IgD-negative memory B cell (primary cell): ENCODE data around the gene MSLN. TPM values are rescaled to one million over a fixed set of nuclear protein-coding genes. Genes with fewer than 3 reads are reported as not detected.

Experiments
- H3K27ac Mint-ChIP-seq, 3 donors: one replicate each; pipeline ENCODE4 v1.8.0; 2020 to 2022; ENCODE audit warnings: mild to moderate bottlenecking in 3 of 3, mixed read lengths in 3 of 3, moderate library complexity in 1 of 3
- H3K27me3 Mint-ChIP-seq: one replicate; pipeline ENCODE4 v1.8.0; 2021; ENCODE audit warnings: mixed read lengths
- H3K36me3 Mint-ChIP-seq: one replicate; pipeline ENCODE4 v1.8.0; 2020; ENCODE audit warnings: mild to moderate bottlenecking, mixed read lengths
- H3K4me1 Mint-ChIP-seq, 3 donors: one replicate each; pipeline ENCODE4 v1.8.0; 2020 to 2022; ENCODE audit warnings: mixed read lengths in 3 of 3, mild to moderate bottlenecking in 1 of 3
- H3K4me3 Mint-ChIP-seq, 4 donors: one replicate each; pipeline ENCODE4 v1.8.0; 2020 to 2022; ENCODE audit warnings: mild to moderate bottlenecking in 4 of 4, mixed read lengths in 4 of 4, moderate library complexity in 3 of 4
- H3K9me3 Mint-ChIP-seq, 3 donors: one replicate each; pipeline ENCODE4 v1.8.0; 2020 to 2021; ENCODE audit warnings: mixed read lengths in 3 of 3, mild to moderate bottlenecking in 1 of 3
- polyA plus RNA-seq: library from polyadenylated mRNA; unstranded; fragments of 300-500 nt; fragmentation: Illumina TruSeq; gene quantifications from one replicate; pipeline ENCODE4 v1.2.3, GENCODE V29; 2021

MSLN gene
- polyA plus RNA-seq, 1 donor from 2014 or later = not detected

DNA sequence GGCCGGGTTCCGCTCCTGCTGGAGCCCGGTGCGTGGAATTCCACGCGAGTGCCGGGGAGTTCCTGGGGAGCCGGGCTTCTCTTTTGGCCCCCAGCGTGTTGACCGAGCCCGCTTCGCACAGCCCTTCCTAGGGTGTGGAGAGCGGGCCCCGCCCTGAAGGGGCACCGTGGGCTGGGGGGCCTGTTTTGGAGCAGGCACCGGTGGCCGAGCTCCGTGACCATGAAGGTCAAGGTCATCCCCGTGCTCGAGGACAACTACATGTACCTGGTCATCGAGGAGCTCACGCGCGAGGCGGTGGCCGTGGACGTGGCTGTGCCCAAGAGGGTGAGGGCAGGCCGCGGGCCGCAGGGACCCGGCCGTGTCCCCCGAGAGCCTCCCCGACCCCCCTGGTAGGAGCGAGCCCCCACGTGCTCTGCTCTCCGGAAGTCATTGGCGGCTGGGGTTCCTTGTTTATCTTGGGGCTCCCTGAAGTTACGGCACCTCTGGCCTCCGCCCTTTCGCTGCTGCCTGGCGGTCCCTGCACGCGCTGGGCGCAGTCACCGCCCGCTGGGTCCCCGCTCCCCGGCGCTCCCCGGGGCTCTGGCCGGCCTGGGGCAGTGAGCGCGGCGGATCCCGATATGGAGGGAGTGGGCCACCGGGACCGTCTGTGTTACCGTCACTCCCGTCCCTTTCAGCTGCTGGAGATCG is 33.1 kb upstream of the MSLN start:
- Mint-ChIP-seq H3K4me1 (peaks cover 0 to 2% (median 0%) of the 10 kb centered on the region in 3 donors), H3K9me3 (no peaks in the 10 kb centered on the region), H3K27me3 (no peaks in the 10 kb centered on the region), H3K27ac (peak overlapping the region in 2 of 3 donors; percentile 39 to 71), H3K4me3 (peak overlapping the region; percentile 63 to 76 (median 68)), H3K36me3 (no peaks in the 10 kb centered on the region)

- no peaks in the 10 kb centered on the region for H3K36me3 Mint-ChIP-seq
- H3K27me3 Mint-ChIP-seq = no peaks in the 10 kb centered on the region
- peak overlapping the region in 3 of 4 donors; percentile 9 to 67 (median 57) for H3K4me3 Mint-ChIP-seq
- peaks cover 0 to 2% (median 0%) of the 10 kb centered on the region in 3 donors for H3K4me1 Mint-ChIP-seq
- H3K9me3 Mint-ChIP-seq = no peaks in the 10 kb centered on the region
- H3K27ac Mint-ChIP-seq = peak overlapping the region in 2 of 3 donors; percentile 59 to 71
Measured at GRCh38 chr16:728131-728889, 32.2 kb upstream of the MSLN start.

GRCh38 chr16:728890-729744 is 31.4 kb upstream of the MSLN start:
- Mint-ChIP-seq H3K4me1 (peaks cover 0 to 2% (median 0%) of the 10 kb centered on the region in 3 donors), H3K4me3 (peak overlapping the region in 3 of 4 donors; percentile 45 to 67 (median 51)), H3K36me3 (no peaks in the 10 kb centered on the region), H3K27me3 (no peaks in the 10 kb centered on the region), H3K9me3 (no peaks in the 10 kb centered on the region), H3K27ac (peak overlapping the region in 2 of 3 donors; percentile 59 to 60)

DNA sequence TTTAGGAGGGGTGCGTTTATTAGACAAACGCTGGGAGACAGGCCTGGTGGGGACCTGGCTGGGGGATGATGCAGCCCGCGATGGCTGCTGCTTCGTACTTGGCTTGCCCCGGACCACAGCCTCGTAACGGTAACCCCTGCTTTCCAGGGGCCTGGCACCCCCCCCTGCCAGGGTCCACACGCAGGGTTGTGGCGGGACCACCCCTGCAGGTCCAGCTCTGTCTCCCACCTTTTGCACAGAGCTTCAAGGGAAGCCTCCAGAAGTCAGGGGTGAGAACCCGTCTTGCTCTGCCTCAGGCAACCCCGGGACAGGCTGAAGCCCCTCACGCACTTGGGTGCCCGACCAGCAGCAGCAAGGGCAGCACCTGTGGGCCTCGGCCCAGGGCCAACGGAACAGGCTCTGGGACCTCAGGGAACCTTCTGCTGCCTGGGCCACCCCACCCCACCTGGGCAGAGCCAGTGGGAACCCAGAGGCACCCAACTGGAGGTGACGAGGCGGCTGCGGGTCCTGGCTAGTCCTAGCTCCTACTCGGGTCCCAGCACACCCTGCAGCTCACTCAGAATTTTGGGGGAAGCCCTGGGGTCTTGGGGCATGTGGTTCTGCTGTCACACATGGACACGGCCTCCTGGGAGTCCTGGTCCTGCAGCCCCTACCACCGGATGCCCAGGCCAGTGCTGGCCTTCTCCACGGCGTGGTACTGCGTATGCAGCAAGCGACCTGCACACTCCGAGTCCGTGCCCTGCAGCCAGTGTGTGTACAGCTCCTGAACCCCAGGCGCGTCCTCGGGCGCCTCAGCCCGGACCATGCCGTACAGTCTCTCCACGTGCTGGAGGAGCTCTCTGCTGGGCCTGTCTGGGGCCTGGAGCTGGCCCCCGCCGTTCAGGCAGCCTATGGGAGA is 30.5 kb upstream of the MSLN start:
- no peaks in the 10 kb centered on the region for H3K36me3 Mint-ChIP-seq
- peak overlapping the region in 3 of 4 donors; percentile 43 to 73 (median 45) for H3K4me3 Mint-ChIP-seq
- peaks cover 0 to 1% (median 0%) of the 10 kb centered on the region in 3 donors for H3K4me1 Mint-ChIP-seq
- H3K27me3 Mint-ChIP-seq = no peaks in the 10 kb centered on the region
- H3K9me3 Mint-ChIP-seq = no peaks in the 10 kb centered on the region
- H3K27ac Mint-ChIP-seq = peak overlapping the region in 1 of 3 donors; percentile 14

DNA sequence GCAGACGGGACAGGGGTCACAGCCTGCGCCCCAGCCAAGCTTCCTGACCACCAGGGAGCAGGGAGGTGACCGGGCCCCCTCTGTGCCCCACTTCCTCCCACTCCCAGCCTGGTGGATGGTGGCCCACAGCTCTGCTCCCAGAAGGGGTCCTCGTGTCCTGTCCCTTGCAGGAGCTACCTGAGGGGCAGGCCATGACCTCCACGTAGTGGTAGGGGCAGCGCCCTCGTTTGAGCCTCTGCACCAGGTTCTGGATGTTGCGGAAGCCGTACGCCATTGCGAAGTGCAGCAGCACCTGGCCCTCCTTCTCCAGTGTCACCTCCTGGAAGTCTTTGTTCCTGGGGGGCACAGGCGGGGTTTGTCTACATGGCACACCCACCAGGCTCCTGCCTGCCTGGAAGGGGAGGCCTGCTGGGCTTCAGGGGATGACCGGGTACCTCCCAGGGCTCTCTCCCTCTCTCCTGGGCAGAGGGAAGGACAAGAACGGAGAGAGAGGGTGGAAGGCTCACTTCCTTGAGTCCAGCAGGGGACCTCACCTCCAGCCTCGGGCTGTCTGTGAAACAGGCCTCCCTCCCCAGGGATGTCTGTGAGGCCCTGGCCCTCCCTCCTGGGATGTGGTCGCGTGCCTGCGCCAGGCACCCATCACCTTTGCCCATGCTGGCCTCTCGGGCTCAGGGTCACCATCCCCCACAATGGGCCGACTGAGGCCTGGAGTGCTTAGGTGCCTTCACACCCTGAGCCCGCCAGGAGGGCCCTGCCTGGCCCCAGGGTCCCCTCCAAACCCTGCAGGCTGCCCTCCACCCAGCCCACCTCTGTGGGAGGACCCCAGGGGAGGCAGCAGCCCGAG is 29.6 kb upstream of the MSLN start:
- no peak overlapping the region for H3K27ac Mint-ChIP-seq
- H3K9me3 Mint-ChIP-seq = no peaks in the 10 kb centered on the region

GRCh38 chr16:732332-732731 is 28.2 kb upstream of the MSLN start:
- Mint-ChIP-seq H3K27ac (peak overlapping the region in 2 of 3 donors; percentile 39 to 70), H3K27me3 (no peaks in the 10 kb centered on the region), H3K9me3 (no peaks in the 10 kb centered on the region), H3K4me1 (peaks cover under 1 to 8% (median under 1%) of the 10 kb centered on the region in 3 donors), H3K36me3 (peaks cover 2% of the 10 kb centered on the region), H3K4me3 (peak overlapping the region in 2 of 4 donors; percentile 58 to 71)

More for the DNA sequence above, 29.6 kb upstream of the MSLN start:
- Mint-ChIP-seq H3K27me3 (no peaks in the 10 kb centered on the region), H3K4me3 (peak overlapping the region in 1 of 4 donors; percentile 32), H3K4me1 (peaks cover 0 to under 1% (median 0%) of the 10 kb centered on the region in 3 donors), H3K36me3 (no peaks in the 10 kb centered on the region)

DNA sequence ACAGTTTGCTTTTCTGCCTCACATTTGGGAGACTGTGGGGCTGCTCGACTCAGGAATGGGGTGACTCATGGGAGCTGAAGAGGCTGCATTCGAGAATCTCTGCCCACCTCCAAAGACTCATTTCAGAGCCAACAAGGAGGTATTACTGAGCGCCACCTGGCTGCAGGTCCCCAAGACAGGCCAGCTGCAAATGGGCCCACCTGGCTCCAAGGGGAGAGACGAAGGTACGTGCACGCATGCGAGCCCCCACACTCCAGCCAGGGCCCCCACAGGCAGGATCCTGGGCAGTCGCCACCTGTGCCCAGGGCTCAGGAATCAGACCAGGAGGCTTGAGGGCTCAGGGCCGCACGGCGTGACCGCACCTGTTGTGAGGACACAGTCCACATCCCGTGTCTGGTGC is 27.6 kb upstream of the MSLN start:
- Mint-ChIP-seq H3K9me3 (no peaks in the 10 kb centered on the region), H3K27me3 (no peaks in the 10 kb centered on the region), H3K4me3 (peak overlapping the region in 2 of 4 donors; percentile 12 to 58), H3K27ac (peak overlapping the region in 1 of 3 donors; percentile 56), H3K36me3 (peaks cover 2% of the 10 kb centered on the region), H3K4me1 (peaks cover 6 to 9% (median 6%) of the 10 kb centered on the region in 3 donors)

DNA sequence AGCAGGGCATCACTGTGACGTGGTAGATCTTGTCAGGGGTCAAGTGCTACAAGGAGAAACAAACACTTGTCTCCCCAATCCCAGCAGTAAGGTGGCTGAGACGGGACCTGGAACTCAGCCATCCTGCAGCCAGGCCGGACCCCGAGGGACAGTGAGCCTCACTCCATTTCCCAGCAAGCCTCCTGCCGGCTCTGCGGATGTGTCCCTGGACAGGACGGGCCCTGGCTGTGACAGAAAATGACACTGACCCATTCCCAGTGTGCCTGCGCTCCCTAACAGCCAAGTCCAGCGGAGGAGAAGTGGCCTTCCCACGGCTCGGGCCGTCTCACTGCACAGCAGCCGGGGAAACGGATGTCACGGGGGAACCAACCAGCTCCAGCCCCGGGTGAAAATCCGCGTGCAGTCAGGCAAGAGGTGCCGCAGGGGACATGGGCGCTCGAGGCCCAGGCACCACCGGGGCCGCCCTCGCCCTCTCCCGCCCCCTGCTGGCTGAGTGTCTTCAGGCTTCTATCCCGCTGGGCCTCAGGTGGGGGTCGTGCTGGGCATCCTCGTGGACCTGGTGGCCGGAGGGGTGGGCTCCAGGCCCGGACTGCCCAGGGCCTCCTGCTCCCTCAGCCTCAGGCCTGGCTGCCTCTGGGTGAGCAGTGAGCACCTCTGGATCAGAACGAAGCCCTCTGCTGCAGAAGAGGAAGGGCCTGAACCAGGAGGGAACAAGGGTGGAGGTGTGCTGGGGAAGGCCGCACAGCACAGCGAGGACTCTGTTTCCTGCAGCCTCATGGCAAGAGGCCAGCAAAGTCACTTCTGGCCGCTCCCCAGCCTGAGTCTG is 26.9 kb upstream of the MSLN start:
- Mint-ChIP-seq H3K9me3 (no peaks in the 10 kb centered on the region), H3K27ac (peak overlapping the region in 1 of 3 donors; percentile 99), H3K4me1 (peaks cover 8 to 12% (median 9%) of the 10 kb centered on the region in 3 donors), H3K27me3 (no peaks in the 10 kb centered on the region), H3K4me3 (peak overlapping the region in 2 of 4 donors; percentile 12 to 58), H3K36me3 (peaks cover 4% of the 10 kb centered on the region)

GRCh38 chr16:734208-734980 is 26.1 kb upstream of the MSLN start:
- Mint-ChIP-seq H3K27ac (peak overlapping the region in 1 of 3 donors; percentile 99), H3K4me3 (no peak overlapping the region), H3K27me3 (no peaks in the 10 kb centered on the region), H3K9me3 (no peaks in the 10 kb centered on the region), H3K4me1 (peaks cover 9 to 15% (median 10%) of the 10 kb centered on the region in 3 donors), H3K36me3 (peaks cover 4% of the 10 kb centered on the region)

GRCh38 chr16:734981-735881 is 25.3 kb upstream of the MSLN start:
- H3K36me3 Mint-ChIP-seq = peaks cover 4% of the 10 kb centered on the region
- H3K27me3 Mint-ChIP-seq = no peaks in the 10 kb centered on the region
- peak overlapping the region in 2 of 3 donors; percentile 55 to 99 for H3K27ac Mint-ChIP-seq

DNA sequence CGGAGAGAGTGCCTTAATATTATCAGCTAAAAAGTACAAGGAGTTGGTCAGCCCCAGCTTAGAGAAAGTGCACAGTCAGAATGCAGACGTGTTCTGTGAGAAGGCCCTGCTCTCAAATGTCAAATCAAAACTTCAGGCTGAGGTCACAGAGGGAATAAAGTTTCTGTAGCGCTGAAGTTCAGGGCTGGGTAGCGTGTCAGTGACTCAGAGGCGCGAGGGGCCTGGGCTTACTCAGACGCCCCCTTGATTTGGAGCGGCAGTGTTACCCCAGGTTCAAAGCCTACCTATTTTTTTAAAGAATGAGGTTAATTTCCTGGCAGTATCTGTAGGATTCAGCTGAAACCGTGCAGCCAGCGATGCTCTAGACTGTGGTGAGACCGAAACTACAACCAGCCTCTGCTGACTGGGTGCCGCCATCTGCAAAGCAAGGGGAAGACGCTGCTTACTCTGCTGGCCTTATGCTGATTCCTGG is 24.5 kb upstream of the MSLN start:
- Mint-ChIP-seq H3K4me3 (peak overlapping the region in 2 of 4 donors; percentile 37 to 68), H3K4me1 (peaks cover 9 to 17% (median 10%) of the 10 kb centered on the region in 3 donors), H3K27me3 (no peaks in the 10 kb centered on the region), H3K9me3 (no peaks in the 10 kb centered on the region), H3K27ac (peak overlapping the region; percentile 55 to 99 (median 63)), H3K36me3 (peaks cover 4% of the 10 kb centered on the region)

More at GRCh38 chr16:734981-735881, 25.3 kb upstream of the MSLN start:
- Mint-ChIP-seq H3K4me3 (peak overlapping the region in 3 of 4 donors; percentile 41 to 68 (median 54)), H3K9me3 (no peaks in the 10 kb centered on the region), H3K4me1 (peaks cover 9 to 17% (median 10%) of the 10 kb centered on the region in 3 donors)
